ENCODE data around the gene ASIC1.
A peak's percentile ranks its signal among the peaks of the same experiment; 100 is the strongest.

ASIC1 gene

GRCh38 chr12:50041062-50041860 is 16.1 kb upstream of the ASIC1 start:
- DNase-seq: no peak

GRCh38 chr12:50041962-50042361 is 15.4 kb upstream of the ASIC1 start:
- DNase-seq: no peak

GRCh38 chr12:50042693-50043092 is 14.7 kb upstream of the ASIC1 start:
- DNase-seq: no peak

GRCh38 chr12:50043308-50043707 is 14.1 kb upstream of the ASIC1 start:
- DNase-seq: no peak

- DNase-seq: no peak
Observed at GRCh38 chr12:50043854-50044253, 13.5 kb upstream of the ASIC1 start.

GRCh38 chr12:50047693-50048250 is 9.6 kb upstream of the ASIC1 start:
- no peak for DNase-seq

GRCh38 chr12:50049254-50050118 is 7.9 kb upstream of the ASIC1 start:
- DNase-seq: no peak

GRCh38 chr12:50050119-50050385 is 7.3 kb upstream of the ASIC1 start:
- no peak for DNase-seq

GRCh38 chr12:50050410-50051098 is 6.8 kb upstream of the ASIC1 start:
- DNase-seq: no peak

- no peak for DNase-seq
Observed at GRCh38 chr12:50051101-50051806, 6.1 kb upstream of the ASIC1 start.

- no peak for DNase-seq
Observed at GRCh38 chr12:50052544-50052943, 4.9 kb upstream of the ASIC1 start.

- no peak for DNase-seq
Observed at GRCh38 chr12:50052964-50053363, 4.4 kb upstream of the ASIC1 start.

- no peak for DNase-seq
Observed at GRCh38 chr12:50053583-50053982, 3.8 kb upstream of the ASIC1 start.

GRCh38 chr12:50055831-50056638 is 1.4 kb upstream of the ASIC1 start:
- DNase-seq: peak; percentile 68

GRCh38 chr12:50056639-50056976 is 788 bp upstream of the ASIC1 start:
- no peak for DNase-seq

GRCh38 chr12:50057896-50058670 is 687 bp downstream of the ASIC1 start:
- no peak for DNase-seq

- no peak for DNase-seq
Observed at GRCh38 chr12:50058743-50059312, 1.4 kb downstream of the ASIC1 start.

- DNase-seq: peak; percentile 67
Observed at GRCh38 chr12:50059440-50060119, 2.2 kb downstream of the ASIC1 start.

GRCh38 chr12:50060120-50060468 is 2.7 kb downstream of the ASIC1 start:
- no peak for DNase-seq

- no peak for DNase-seq
Observed at GRCh38 chr12:50061171-50061570, 3.8 kb downstream of the ASIC1 start.
